Gastrocnemius medialis (tissue), 4 donors: ENCODE data around the gene SERINC5.

Experiments used
- CTCF ChIP-seq, 5 experiments: fragments of 450-650 bp in 3 of 5; fragments of 200-600 bp in 2 of 5; sonication (generic) in 2 of 5; IDR thresholded peaks in 4 of 5; conservative IDR thresholded peaks in 1 of 5; 1 replicate in 4 of 5; 2 replicates in 1 of 5; pipeline ENCODE4 v1.5.1; 2016 to 2019; ENCODE audit warnings: antibody characterized with exemption in 5 of 5, mild to moderate bottlenecking in 3 of 5, moderate library complexity in 3 of 5
- POLR2A ChIP-seq, 2 donors: fragments of 450-650 bp; IDR thresholded peaks; one replicate each; pipeline ENCODE4 v1.6.1; 2017; ENCODE audit warnings: antibody characterized with exemption in 2 of 2, mild to moderate bottlenecking in 2 of 2, moderate library complexity in 2 of 2

- TF ChIP-seq CTCF (IDR thresholded peaks at IDR 0.05 in 4 of 5, conservative IDR thresholded peaks at IDR 0.05 in 1 of 5), result no peak
- TF ChIP-seq POLR2A (IDR thresholded peaks at IDR 0.05), result no peak
Observed at GRCh38 chr5:80210014-80210413, 45.8 kb downstream of the SERINC5 start.
